SK-N-MC (cell line): ENCODE data around the gene RIT2.

Source experiments
- DNase-seq: peaks from one replicate; pipeline ENCODE4 v3.0.0-alpha.2; 2011; ENCODE audit warnings: low read depth, low spot score
- H3K27ac ChIP-seq: fragments of 200-600 bp; sonication (generic); 2 replicates; pipeline ENCODE4 v1.5.1; 2016; ENCODE audit warnings: mixed run types
- H3K36me3 ChIP-seq: fragments of 200-600 bp; sonication (generic); 2 replicates; pipeline ENCODE4 v1.6.1; 2017; ENCODE audit warnings: antibody characterized with exemption, low read length, mixed read lengths; ENCODE audit not compliant: insufficient read depth
- H3K4me3 ChIP-seq: fragments of 200-600 bp; sonication (generic); 2 replicates; pipeline ENCODE4 v1.5.1; 2016
- H3K9ac ChIP-seq: fragments of 200-600 bp; sonication (generic); 2 replicates; pipeline ENCODE4 v1.8.0; 2017; ENCODE audit warnings: mixed run types, mixed read lengths; ENCODE audit not compliant: insufficient read length
- H3K9me3 ChIP-seq: fragments of 200-600 bp; sonication (generic); 2 replicates; pipeline ENCODE4 v1.6.1; 2017; ENCODE audit warnings: low read depth, mild to moderate bottlenecking, antibody characterized with exemption, low read length, moderate library complexity, mixed read lengths
- EZH2 ChIP-seq: fragments of 200-600 bp; sonication (generic); IDR thresholded peaks from one replicate; pipeline ENCODE4 v1.6.1; 2017; ENCODE audit warnings: antibody characterized with exemption
- FOXP2 ChIP-seq: optimal IDR thresholded peaks from 2 replicates; pipeline ENCODE3; 2011; ENCODE audit warnings: mild to moderate bottlenecking, moderate library complexity; ENCODE audit not compliant: insufficient read depth; ENCODE audit errors: extremely low read length, control extremely low read depth
- POLR2AphosphoS5 ChIP-seq: IDR thresholded peaks from 2 replicates; pipeline ENCODE4 v1.6.1; 2012; ENCODE audit warnings: mild to moderate bottlenecking, low read depth, low read length, borderline replicate concordance

RIT2 gene

DNA sequence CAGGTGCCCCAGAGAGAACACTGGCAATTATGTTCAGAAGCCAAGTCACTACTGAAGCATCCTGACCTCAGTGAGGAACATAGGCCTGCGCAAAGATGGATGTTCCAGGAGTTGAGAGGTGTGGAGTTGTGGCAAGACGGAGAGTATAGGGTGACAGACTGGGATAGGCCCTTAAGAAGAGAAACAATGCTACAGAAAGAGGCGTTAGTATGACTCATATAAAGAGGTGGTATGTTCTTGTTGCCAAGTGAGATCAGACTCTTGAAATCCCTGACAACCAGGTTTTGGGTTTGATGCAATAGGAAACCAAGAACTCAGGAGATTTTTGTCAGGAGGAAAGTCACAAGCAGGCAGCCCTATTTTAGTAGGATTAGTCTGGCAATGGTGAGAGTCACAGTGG lies 185.6 kb downstream of the RIT2 start:
- no peak overlapping the region for H3K9ac ChIP-seq
- no peaks in the 10 kb centered on the region for H3K9me3 ChIP-seq
- no peak for TF ChIP-seq FOXP2
- TF ChIP-seq EZH2 = no peak
- TF ChIP-seq POLR2AphosphoS5 = no peak
- H3K4me3 ChIP-seq = no peak overlapping the region
- no peak overlapping the region for H3K27ac ChIP-seq
- DNase-seq = no peak
- no peaks in the 10 kb centered on the region for H3K36me3 ChIP-seq

DNA sequence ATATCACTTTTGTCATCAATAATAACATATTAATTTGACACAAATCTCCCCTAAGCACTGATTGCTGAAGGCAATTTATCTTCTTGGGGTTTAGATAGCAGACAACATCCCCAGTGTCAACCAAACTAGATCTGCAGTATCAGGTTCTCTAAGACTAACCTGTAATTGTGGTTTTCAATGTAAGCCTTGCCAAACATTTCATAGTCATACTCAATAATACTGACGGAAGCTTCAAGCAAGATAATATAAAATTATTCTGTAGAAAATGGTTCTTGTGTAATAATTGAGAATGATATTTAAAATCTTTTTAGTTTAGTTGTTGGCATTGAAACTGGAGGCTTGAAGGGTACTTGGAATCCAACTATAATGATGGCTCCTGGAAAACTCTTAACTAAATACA lies 186.3 kb downstream of the RIT2 start:
- Histone ChIP-seq H3K9me3 (no peaks in the 10 kb centered on the region), H3K36me3 (no peaks in the 10 kb centered on the region), H3K4me3 (no peak overlapping the region), H3K27ac (no peak overlapping the region), H3K9ac (no peak overlapping the region)
- no peak for DNase-seq
- TF ChIP-seq EZH2 (no peak), FOXP2 (no peak)

GRCh38 chr18:42925036-42925435 lies 190.4 kb downstream of the RIT2 start:
- Histone ChIP-seq H3K9ac (no peak overlapping the region), H3K27ac (no peak overlapping the region), H3K9me3 (no peaks in the 10 kb centered on the region), H3K36me3 (no peaks in the 10 kb centered on the region), H3K4me3 (no peak overlapping the region)
- no peak for DNase-seq
- TF ChIP-seq EZH2 (no peak), FOXP2 (no peak), POLR2AphosphoS5 (no peak)

GRCh38 chr18:42922363-42922762 lies 193.1 kb downstream of the RIT2 start:
- DNase-seq = no peak
- Histone ChIP-seq H3K27ac (no peak overlapping the region), H3K9me3 (no peaks in the 10 kb centered on the region), H3K9ac (no peak overlapping the region), H3K36me3 (no peaks in the 10 kb centered on the region), H3K4me3 (no peak overlapping the region)
- TF ChIP-seq POLR2AphosphoS5 = no peak
- TF ChIP-seq EZH2 = no peak
- TF ChIP-seq FOXP2 = no peak

DNA sequence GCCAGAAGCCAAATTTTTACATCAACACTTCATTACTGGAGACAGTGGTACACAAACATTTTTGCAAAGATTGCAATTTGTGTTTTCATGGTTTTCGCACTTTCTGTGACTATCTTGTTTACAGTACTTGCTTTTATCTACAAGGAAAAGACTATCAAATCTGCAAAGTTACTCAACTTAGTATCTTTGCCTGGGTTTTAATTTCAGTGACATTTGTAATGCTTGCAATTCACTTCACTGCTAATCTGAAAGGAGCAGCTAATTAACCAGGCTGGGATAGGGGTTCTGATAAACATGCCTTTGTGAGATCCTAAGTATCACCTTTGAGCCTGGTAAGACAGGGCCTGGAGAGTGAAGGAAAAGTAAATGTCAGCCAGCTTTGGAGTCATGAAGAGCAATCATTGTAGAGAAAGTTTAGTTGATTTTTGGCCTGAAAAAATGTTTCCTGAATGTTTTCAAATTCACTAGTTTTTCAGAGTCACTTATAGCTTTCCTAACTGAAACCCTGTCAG lies 194.2 kb downstream of the RIT2 start:
- no peak overlapping the region for H3K27ac ChIP-seq
- DNase-seq = no peak

GRCh38 chr18:42920621-42921020 lies 194.9 kb downstream of the RIT2 start:
- no peak for DNase-seq

More for the DNA sequence above, 194.2 kb downstream of the RIT2 start:
- Histone ChIP-seq H3K9ac (no peak overlapping the region), H3K36me3 (no peaks in the 10 kb centered on the region), H3K4me3 (no peak overlapping the region), H3K9me3 (no peaks in the 10 kb centered on the region)
- TF ChIP-seq POLR2AphosphoS5 = no peak
- no peak for TF ChIP-seq FOXP2
- TF ChIP-seq EZH2 = no peak

DNA sequence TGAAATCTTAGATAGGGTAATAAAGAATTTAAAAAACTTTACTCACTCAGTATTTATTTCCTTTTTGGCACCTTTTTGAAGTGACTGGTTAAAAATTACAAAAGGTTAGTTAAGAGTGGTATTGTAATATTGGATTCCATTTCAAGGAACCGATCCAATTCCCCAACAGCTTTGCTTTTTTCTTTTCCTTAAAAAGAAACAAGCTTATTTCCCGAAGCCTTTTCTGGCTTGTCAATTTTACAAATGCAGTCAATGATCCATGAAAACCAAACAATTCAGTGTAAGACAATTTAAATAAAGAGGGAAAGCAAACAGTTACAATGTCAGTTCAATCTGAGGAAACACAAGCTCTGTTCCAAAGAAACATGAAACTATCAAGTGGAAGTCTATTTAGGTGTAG lies 200.2 kb downstream of the RIT2 start:
- TF ChIP-seq POLR2AphosphoS5 = no peak
- DNase-seq = no peak

More at GRCh38 chr18:42920621-42921020, 194.9 kb downstream of the RIT2 start:
- TF ChIP-seq FOXP2 (no peak), POLR2AphosphoS5 (no peak), EZH2 (no peak)
- H3K9ac ChIP-seq = no peak overlapping the region
- H3K4me3 ChIP-seq = no peak overlapping the region
- H3K27ac ChIP-seq = no peak overlapping the region
- no peaks in the 10 kb centered on the region for H3K36me3 ChIP-seq
- no peaks in the 10 kb centered on the region for H3K9me3 ChIP-seq

GRCh38 chr18:42914476-42914875 lies 201.0 kb downstream of the RIT2 start:
- no peaks in the 10 kb centered on the region for H3K36me3 ChIP-seq
- TF ChIP-seq POLR2AphosphoS5 (no peak), FOXP2 (no peak), EZH2 (no peak)
- no peak overlapping the region for H3K9ac ChIP-seq
- H3K9me3 ChIP-seq = no peaks in the 10 kb centered on the region
- DNase-seq = no peak
- H3K4me3 ChIP-seq = no peak overlapping the region
- no peak overlapping the region for H3K27ac ChIP-seq

More for the DNA sequence above, 200.2 kb downstream of the RIT2 start:
- H3K27ac ChIP-seq = no peak overlapping the region
- no peaks in the 10 kb centered on the region for H3K36me3 ChIP-seq
- no peaks in the 10 kb centered on the region for H3K9me3 ChIP-seq
- H3K9ac ChIP-seq = no peak overlapping the region
- H3K4me3 ChIP-seq = no peak overlapping the region

DNA sequence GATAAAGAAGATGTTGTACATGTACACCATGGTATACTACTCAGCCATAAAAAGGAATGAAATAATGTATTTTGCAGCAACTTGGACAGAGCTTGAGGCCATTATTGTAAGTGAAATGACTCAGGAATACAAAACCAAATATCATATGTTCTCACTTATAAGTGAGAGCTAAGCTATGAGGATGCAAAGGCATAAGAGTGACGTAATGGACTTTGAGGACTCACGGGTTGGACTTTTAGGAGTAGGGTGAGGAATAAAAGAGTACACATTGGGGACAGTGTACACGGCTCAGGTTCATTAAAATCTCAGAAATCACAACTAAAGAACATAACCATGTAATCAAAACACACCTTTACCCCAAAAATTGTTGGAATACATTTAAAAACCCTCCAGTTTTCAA lies 206.4 kb downstream of the RIT2 start:
- no peak overlapping the region for H3K27ac ChIP-seq
- no peak overlapping the region for H3K4me3 ChIP-seq
- H3K36me3 ChIP-seq = no peaks in the 10 kb centered on the region
- no peak overlapping the region for H3K9ac ChIP-seq
- DNase-seq = no peak
- TF ChIP-seq POLR2AphosphoS5 = no peak
- no peak for TF ChIP-seq EZH2
- no peak for TF ChIP-seq FOXP2
- H3K9me3 ChIP-seq = no peaks in the 10 kb centered on the region
